Measurements from ENCODE around the gene KDM2B.
"Not testable (repeated sequence)": the region's sequence is repeated elsewhere in the genome, so short reads cannot be mapped to it uniquely, and the experiment has no call there.

KDM2B gene

GRCh38 chr12:121430833-121431415 lies 149.9 kb downstream of the KDM2B start:
- DNase-seq = no peak

GRCh38 chr12:121428883-121429282 lies 151.9 kb downstream of the KDM2B start:
- DNase-seq = no peak

DNA sequence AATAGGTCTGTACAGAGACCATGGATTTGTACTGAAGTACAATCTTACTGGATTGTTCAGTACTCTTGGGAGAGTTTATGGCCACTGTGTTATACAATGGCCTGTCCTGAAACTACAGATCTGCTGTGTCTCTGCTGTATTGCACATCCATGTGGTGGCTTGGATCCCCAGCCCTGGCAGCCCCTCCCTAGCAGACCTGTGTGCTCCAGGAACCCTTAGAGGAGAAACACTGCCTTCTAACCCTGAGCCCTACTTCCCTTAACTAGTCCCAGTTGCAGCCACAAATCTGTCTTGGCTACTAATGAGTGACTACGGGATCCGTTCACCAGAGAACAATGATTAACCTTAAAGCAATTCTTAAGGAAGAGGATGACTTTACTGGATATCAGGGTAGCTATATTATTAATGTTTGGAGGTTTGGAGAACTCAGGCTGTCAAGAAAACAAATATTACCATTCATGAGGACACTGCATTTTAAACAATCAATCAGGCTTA lies 153.2 kb downstream of the KDM2B start:
- DNase-seq = no peak

DNA sequence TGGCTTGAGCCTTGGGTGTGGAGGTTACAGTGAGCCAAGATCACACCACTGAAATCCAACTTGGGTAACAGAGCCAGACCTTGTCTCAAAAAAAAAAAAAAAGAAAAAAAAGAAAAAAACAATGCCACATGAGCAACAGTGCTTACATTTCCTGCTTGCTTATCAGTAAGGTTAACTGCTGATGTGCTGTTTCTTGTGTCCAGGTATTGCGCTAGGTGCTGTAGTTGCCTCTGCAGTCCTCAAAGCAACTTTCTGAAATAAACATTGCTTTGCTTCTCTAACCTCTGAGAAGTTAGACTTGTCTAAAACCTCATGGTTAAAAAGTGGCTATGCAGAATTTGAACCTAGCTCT lies 156.2 kb downstream of the KDM2B start:
- DNase-seq = no peak

DNA sequence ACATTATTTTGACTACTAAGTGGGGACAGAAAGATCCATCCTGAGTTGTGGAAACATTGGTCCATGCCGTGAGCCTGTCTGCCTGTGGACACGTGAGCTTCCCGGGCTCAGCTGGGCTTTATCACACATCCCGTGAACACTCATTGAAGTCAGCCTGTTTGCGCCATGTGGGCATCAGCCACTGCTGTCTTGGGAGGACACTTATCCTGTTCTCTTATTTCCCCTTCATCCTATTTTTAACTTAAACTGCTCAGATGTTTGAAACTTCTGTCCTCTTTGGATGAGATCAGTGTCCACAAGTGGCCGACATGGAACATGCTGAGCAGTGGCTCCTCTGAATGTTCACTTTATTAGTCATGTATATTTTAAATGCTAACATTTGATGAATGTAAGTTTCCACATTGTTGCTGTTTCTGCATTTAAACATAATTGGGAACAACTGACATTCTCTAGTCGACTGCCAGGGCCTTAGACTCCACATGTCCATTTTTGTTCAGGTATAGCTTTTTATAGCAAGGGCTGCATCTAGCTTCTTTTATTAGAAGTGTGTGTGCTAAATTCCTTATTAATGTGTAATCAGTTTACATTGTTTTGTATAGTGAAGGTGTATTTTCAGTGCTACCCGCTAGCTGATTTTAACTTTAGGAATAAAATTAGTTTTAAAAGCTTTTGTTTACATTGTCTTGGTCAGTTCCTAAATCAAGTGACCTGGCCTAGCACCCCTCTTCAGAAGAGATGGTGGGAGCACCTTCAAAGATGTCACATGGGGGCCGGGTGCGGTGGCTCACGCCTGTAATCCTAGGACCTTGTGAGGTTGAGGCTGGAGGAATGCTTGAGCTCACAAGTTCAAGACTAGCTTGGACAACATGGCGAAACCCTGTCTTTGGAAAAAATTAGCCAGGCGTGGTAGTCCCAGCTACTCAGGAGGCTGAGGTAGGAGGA lies 156.9 kb downstream of the KDM2B start:
- peak in 1 of 14 donors; percentile 30 for DNase-seq

DNA sequence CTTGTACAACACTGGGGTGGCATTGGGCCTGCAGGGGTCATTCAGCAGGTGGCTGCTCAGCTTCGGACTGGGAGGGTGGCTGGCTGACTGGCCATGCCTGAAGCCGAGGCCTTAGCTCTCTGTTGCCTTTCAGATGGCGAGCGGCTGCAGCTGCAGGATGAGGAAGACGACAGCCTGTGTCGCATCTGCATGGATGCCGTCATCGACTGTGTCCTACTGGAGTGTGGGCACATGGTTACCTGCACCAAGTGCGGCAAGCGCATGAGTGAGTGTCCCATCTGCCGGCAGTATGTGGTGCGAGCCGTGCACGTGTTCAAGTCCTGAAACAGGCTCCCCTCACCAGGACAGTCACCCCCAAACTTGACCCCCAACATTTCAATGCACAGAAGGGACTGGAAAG lies 157.6 kb downstream of the KDM2B start:
- DNase-seq = peak in 2 of 14 donors; percentile 6 to 49

DNA sequence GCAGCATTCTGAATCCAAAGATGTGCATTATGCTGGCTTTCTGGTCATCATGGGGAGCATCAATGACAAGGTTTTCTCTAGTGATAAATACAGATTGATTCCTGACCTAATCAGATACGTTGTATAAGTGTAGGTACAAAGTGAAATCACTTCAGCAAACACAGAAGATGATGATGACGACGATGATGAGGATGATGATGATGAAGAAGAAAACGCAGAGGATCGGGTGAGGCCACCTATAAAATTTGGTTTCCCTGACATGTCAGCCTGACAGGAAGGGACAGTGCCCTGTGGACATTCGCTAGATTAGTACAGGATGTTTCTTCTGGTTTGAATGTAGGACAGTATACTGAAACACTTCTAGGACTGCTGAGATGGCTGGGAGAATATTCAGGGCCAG lies 160.7 kb downstream of the KDM2B start:
- no peak for DNase-seq

DNA sequence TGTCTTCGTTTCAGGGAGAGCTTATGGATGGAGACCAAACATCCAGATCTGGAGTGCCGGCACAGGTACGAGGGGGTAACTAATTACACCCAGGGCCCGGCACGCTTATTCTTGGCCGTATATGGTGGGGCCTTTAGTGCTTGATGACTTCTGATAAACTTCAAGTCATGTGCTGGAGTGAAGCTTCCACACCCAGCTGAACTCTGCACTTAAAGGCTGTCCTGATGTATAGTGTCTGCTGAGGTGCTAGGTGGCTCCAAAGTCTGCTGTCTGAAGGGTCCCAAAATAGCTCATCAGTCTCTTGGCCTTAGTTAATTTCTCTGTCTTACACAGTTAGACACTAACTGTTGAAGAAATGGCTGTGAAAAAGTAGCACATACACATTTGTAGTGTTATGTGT lies 163.0 kb downstream of the KDM2B start:
- DNase-seq = no peak

DNA sequence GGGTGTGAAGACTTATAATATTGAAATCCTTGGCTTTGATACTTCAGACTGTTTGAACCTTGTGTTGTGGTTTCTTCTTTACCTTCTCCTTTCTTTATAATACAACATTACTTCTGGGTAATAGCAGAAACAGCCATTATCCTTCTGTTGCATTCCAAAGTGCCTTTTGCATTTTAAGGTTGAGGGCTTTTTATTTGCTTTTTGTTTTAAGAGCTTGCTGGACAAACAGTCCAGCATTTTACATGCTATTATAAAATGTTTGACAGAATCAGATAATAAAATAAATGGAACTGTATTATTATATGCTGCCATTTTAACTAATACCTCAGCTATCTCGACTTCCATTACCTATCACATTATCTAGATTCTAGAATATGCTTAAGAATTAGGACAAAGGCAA lies 166.9 kb downstream of the KDM2B start:
- no peak for DNase-seq

- DNase-seq = no peak
Measured at GRCh38 chr12:121405211-121405610, 175.6 kb downstream of the KDM2B start.

DNA sequence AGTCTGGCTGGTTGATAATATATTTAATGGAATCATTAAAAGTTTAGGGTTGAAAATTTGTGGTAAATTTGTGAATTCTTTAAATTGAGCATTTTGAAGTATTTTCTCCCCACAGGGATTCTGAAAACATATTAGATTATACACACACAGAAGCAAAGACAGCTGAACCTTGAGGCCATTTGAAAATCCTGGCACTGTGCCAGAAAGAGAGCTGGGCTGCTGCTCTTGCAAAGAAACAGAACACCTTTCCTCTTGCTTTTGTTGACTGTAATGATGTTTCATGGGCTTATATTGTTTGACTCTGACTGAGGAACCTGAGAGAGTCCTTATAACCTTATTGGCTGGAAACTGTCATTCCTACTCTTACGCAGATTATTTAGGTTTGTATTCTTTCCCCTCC lies 176.1 kb downstream of the KDM2B start:
- no peak for DNase-seq

DNA sequence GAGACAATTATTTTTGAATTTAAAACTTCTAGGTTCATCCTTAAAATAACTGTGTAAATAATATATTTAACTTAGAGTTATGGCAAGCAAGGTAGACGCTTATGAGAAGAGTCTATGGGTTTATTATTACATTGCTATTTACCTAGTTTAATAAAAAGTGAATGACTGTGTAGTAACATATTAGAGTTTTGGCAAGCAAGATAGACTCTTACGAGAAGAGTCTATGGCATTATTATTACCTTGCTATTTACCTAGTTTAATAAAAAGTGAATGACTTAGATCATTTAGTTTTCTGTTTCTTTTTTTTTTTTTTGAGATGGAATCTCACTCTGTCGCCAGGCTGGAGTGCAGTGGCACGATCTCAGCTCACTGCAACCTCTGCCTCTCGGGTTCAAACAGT lies 177.1 kb downstream of the KDM2B start:
- DNase-seq = no peak

GRCh38 chr12:121400332-121401139 lies 180.3 kb downstream of the KDM2B start:
- peak in 8 of 14 donors; percentile 15 to 65 (median 40) for DNase-seq

GRCh38 chr12:121399391-121400331 lies 181.2 kb downstream of the KDM2B start, which contains the start of gene RNF34:
Gene RNF34 (plus strand): TSS chr12:121400118. CDS start chr12:121400213, 95 bp downstream.
- peak; percentile 79 to 97 (median 94) for DNase-seq

GRCh38 chr12:121398355-121398754 lies 182.5 kb downstream of the KDM2B start:
- no peak for DNase-seq

GRCh38 chr12:121397521-121397920 lies 183.3 kb downstream of the KDM2B start:
- no peak for DNase-seq

GRCh38 chr12:121392325-121392716 lies 188.5 kb downstream of the KDM2B start:
- no peak for DNase-seq

GRCh38 chr12:121391619-121392324 lies 189.1 kb downstream of the KDM2B start:
- no peak for DNase-seq

DNA sequence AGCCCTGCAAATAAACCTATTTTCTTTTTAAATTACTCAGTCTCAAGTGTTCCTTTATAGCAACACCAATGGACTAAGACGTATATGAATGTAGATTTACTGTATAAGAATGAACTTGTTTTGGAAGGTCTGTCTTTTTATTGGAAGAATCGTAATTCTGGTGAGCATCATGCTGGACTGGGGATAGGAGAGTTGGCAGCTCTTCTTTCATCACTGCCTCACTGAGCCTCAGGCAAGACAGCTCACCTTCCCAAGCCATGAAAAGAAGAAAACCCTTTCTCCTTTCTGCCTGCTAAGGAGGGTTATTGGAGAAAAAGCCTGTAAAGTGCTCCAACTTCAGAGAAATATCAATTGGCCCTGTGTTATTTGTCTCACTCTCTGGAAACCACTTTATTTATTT lies 190.0 kb downstream of the KDM2B start:
- DNase-seq = no peak

DNA sequence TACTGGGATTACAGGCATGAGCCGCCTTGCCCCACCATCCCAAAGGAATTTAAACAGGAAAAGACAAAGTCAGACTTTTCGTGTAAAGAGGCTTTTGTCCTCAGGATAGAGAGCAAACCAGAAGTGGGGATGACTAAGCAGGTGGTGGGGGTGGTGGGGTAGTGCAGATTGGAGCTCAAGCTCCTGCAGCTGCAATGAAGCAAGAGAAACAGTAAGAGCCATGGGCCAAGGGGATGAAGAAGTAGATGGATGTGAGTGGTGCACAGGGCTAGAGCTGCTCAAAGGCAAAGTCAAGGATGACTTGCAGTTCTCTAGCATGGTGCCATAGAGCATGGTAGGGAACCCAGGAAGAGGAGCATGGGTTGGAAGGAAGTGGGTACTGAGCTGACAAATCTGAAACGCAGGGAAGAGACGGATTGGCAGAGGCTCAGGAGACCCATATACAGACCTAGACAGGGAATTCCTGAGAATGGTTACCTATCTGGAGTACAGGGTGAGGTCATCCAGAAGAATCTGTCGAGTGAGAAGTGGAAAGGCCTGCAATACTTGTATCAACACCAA lies 192.3 kb downstream of the KDM2B start:
- no peak for DNase-seq

- DNase-seq = not testable (repeated sequence)
Measured at GRCh38 chr12:121384891-121385290, 195.9 kb downstream of the KDM2B start.

Data from C1 segment of cervical spinal cord (tissue), 14 donors.